Vagina (tissue), 2 donors: ENCODE data around the gene TEAD1.

Experiments
- CTCF ChIP-seq, 3 experiments: fragments of 450-650 bp in 2 of 3; fragments of 200-600 bp in 1 of 3; sonication (generic) in 1 of 3; IDR thresholded peaks; one replicate each; pipeline ENCODE4 v1.5.1; 2017 to 2019; ENCODE audit warnings: antibody characterized with exemption in 3 of 3, mild to moderate bottlenecking in 2 of 3, moderate library complexity in 2 of 3
- POLR2A ChIP-seq, 2 donors: fragments of 450-650 bp; IDR thresholded peaks; one replicate each; pipeline ENCODE4 v1.6.1; 2017; ENCODE audit warnings: antibody characterized with exemption in 2 of 2, mild to moderate bottlenecking in 2 of 2, moderate library complexity in 2 of 2
- POLR2AphosphoS5 ChIP-seq, 2 donors: sonication (generic); formaldehyde crosslinking; IDR thresholded peaks; one replicate each; pipeline ENCODE4 v1.9.0; 2017; ENCODE audit warnings: antibody characterized with exemption in 2 of 2, mild to moderate bottlenecking in 2 of 2, low read depth in 1 of 2; ENCODE audit not compliant: insufficient read depth in 1 of 2

GRCh38 chr11:12860827-12861226, 186.6 kb downstream of the TEAD1 start:
- TF ChIP-seq POLR2A (IDR thresholded peaks at IDR 0.05): no peak
- no peak for TF ChIP-seq CTCF (IDR thresholded peaks at IDR 0.05)
- no peak for TF ChIP-seq POLR2AphosphoS5 (IDR thresholded peaks at IDR 0.05; ENCODE audit: insufficient read depth in 1 of 2, low read depth in 1 of 2)
